Stimulated activated CD8-positive, alpha-beta memory T cell treated with anti-CD3 and anti-CD28 coated beads, Interleukin-12 subunit alpha, Interleukin-12 subunit beta, amount 100 ng/mL, for 1 hour (primary cell): Measurements from ENCODE around the gene UST.
A peak's percentile ranks its signal among the peaks of the same experiment; 100 is the strongest.
"Not testable (repeated sequence)": the region's sequence is repeated elsewhere in the genome, so short reads cannot be mapped to it uniquely, and the experiment has no call there.

Experiments used
- DNase-seq: peaks from one replicate; pipeline ENCODE4 v3.0.0-alpha.2; 2020; ENCODE audit warnings: low read depth

Gene UST

GRCh38 chr6:148736774-148737412 is 9.9 kb upstream of the UST start:
- DNase-seq: no peak

- no peak for DNase-seq
Measured at GRCh38 chr6:148737806-148738205, 9.0 kb upstream of the UST start.

GRCh38 chr6:148738946-148739821 is 7.6 kb upstream of the UST start:
- DNase-seq: no peak

DNA sequence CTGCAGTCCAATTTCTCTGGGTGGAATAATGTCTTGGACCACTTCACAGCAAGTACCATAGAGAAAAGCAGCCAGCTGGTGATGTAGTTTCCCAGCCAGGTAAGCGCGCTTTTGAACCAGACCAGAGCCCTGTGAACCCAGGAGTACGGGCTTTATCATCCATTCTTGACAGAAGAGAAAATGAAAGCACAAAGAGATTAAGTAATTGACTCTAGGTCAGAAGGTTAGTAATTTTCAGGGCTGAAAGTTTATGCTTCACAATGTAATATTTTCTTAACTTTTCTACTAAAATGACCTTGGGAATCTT is 7.1 kb upstream of the UST start:
- no peak for DNase-seq

- no peak for DNase-seq
Measured at GRCh38 chr6:148743476-148743875, 3.4 kb upstream of the UST start.

- no peak for DNase-seq
Measured at GRCh38 chr6:148745926-148746325, 904 bp upstream of the UST start.

GRCh38 chr6:148747145-148747470 is 278 bp downstream of the UST start:
- DNase-seq: no peak

DNA sequence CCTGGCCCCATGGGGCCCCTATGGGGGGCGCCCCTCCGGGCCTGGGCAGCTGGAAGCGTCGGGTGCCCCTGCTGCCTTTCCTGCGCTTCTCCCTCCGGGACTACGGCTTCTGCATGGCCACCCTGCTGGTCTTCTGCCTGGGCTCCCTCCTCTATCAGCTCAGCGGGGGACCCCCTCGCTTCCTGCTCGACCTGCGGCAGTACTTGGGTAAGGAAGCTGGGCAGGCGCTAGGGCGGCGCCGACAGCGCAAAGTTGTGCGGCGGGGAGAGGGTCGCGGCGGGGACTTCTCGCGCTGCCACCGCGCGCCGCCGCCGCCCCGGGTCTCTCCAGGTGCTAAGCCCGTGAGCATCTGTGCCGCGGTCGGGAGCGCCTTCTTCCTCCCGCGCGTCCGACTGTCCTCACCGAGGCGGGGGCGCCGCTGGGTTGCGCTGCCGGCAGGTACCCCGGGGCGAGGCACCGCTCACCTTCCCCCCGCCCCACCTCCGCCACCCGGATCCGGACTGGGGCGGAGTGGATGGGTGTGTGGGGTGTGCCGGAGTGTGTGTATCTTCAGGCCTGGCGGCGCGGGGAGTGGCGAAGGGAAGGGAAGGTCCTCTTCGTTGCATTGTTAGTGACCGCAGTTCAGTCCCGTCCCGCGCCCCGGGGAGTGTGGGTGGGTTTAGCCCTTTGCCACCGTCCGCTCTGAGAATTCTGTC is 788 bp downstream of the UST start:
- DNase-seq: peak; percentile 26

DNA sequence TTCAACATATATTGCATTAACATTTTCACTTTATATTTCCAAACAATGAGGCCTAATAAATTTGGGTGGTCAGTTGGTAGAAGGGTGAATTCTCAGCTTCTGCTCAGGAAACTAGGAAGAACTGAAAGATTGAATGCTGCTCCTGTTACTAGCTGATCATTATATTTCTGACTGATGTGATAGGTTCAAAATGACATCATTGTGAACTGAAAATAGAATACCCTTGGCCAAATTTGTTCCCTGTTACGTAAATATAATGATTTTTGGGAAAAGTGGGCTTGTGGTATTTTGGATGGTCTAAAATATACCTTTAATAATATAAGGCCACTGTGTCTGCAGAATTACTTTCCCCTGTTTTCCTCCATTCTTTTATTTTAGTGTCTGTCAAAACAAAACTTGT is 2.8 kb downstream of the UST start:
- no peak for DNase-seq

- no peak for DNase-seq
Measured at GRCh38 chr6:148750838-148751792, 4.3 kb downstream of the UST start.

DNA sequence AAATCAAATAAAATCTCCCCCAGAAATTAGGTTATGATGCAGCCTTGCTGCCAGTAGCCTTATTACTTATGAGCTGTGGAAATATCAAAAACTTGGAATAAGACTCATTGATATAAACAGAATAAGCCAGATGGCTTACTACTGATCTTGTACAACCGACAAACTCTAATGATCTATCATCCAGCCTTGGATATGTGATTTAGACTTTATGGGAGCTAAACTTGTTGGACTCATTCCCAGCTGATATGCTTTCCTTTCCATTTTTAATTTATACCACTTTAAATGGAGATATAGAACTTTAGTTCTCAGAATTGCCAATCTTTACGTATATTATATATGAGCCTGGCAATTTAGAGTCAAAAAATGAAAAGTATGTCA is 5.0 kb downstream of the UST start:
- DNase-seq: no peak

GRCh38 chr6:148755379-148755778 is 8.5 kb downstream of the UST start:
- not testable (repeated sequence) for DNase-seq

DNA sequence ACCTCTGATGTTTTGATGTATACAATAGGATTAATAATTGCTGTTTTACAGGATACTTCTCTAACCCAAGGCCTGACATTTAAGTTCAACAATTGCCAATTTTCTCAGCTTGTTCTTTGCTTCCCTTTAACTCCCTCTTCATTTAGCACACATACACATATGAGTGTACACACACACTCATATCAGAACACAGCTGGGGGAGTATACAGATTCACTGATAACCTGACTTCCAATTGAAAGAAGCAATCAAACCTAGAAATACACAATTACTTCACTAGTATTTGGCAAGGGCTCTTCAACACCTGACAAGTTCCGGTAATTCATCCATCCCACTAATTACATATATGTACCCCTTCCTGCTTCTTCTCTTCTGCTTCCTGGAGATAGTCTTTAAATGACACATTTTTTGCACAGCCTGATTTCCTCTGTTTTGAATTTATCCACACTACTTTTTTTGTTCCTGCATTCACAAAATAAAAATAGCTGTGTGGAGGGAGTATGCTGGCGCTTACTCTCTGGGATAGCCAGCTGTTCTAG is 11.2 kb downstream of the UST start:
- no peak for DNase-seq

- DNase-seq: no peak
Measured at GRCh38 chr6:148758492-148758891, 11.7 kb downstream of the UST start.

GRCh38 chr6:148760258-148760534 is 13.4 kb downstream of the UST start:
- DNase-seq: no peak

DNA sequence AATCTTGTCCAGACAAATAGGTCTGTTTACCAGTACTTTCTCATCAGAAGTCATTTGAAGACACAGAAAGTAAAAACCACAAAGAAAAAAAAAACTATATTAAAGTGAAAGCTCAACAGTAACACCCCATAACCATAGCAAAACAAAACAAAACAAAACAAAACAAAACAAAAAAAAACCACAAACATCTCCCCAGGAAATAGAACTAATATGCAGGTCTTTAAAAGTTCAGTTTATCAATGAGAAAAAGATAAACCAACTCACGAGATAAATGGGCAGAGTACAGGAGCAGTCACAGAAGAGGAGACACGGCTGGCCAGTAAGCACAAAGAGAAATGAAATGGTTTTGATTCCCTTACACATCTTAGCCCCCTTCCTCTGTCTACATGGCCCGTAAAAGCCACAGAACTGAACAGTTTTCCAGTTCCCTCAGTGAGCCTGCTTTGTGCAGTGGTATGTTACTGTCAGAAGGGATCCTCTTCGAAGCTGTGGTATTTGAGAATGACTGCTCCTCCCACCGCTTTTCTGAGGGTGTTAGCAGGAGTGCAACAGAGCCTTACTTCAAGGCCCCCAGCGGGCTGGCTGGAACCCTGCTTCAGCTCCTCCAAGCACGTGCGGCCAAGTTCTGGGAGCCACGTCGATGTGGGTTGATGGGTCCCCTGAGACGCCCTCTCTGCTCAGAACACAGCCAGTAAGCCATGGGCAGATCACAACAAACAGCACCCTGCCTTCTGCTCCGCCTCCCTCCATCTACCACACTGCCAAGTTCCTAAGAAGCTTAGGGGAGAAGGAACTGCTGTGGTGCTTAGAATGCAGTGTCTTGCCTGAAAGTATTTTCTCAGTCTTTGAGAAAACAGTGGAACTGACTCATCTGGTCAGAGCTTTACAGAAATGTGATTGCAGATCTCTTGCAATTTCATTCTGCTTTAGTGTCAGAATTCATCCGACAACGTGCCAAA is 14.0 kb downstream of the UST start:
- no peak for DNase-seq

DNA sequence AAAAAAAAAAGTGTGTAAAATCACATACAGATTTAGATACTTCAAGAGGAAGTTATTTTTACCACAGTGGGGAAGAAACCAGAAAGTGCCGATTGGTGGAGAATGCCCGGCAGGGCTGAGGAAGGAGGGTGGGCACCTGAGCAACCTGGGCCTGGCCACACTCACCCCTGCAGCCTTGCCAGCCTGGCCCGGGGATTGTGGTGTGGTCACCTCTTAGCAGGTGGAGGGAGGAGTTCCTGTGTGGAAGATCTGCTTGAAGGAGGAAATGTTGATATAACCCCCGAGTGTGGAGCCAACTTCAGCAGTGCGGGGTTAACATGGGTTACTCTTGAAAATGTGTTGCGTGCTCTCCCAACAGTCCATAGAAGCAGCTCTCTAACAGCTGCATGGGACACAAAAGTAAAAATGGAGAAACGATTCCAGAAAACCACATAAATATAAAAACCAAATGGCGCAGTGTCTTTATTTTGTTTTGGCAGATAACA is 14.7 kb downstream of the UST start:
- DNase-seq: no peak

- DNase-seq: no peak
Measured at GRCh38 chr6:148762231-148762630, 15.4 kb downstream of the UST start.

DNA sequence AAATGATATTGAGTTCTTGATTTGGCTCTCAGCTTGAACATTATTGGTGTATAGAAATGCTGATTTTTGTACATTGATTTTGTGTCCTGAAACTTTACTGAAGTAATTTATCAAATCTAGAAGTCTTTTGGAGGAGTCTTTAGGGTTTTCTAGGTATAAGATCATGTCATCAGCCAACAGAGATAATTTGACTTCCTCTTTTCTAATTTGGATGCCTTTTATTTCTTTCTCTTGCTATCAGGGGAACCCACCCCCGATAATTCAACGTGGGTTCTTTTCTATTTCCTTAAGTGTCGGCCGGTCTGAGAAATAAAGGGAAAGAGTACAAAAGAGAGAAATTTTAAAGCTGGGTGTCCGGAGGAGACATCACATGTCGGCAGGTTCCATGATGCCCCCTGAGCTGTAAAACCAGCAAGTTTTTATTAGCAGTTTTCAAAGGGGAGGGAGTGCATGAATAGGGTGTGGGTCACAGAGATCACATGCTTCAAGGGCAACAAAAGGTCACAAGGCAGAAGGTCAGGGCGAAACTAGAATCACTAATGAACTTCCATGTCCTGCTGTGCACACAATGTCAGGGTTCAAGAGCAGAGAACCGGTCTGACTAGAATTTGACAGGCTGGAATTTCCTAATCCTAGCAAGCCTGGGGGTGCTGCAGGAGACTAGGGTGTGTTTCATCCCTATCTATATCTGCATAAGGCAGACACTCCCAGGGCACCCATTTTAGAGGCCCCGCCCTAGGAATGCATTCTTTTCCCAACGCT is 17.6 kb downstream of the UST start:
- not testable (repeated sequence) for DNase-seq
